Hepatocyte (in vitro differentiated cells): Measurements from ENCODE around the gene CD79A.

ENCODE experiments used
- EZH2 ChIP-seq: fragments of 200-600 bp; sonication (generic); IDR thresholded peaks from 2 replicates; pipeline ENCODE4 v1.6.1; 2016; ENCODE audit warnings: antibody characterized with exemption, mild to moderate bottlenecking, borderline replicate concordance
- EZH2phosphoT487 ChIP-seq: fragments of 200-600 bp; sonication (generic); IDR thresholded peaks from one replicate; pipeline ENCODE4 v1.6.1; 2018; ENCODE audit warnings: antibody characterized with exemption, mild to moderate bottlenecking, low read depth, moderate library complexity; ENCODE audit not compliant: unreplicated experiment, severe bottlenecking
- TF ChIP-seq, protein P1 (sequence below): fragments of 200-600 bp; sonication (generic); IDR thresholded peaks from 2 replicates; pipeline ENCODE4 v1.5.1; 2016; ENCODE audit warnings: antibody characterized with exemption, mild to moderate bottlenecking; ENCODE audit not compliant: poor library complexity

- TF ChIP-seq, protein P1, sequence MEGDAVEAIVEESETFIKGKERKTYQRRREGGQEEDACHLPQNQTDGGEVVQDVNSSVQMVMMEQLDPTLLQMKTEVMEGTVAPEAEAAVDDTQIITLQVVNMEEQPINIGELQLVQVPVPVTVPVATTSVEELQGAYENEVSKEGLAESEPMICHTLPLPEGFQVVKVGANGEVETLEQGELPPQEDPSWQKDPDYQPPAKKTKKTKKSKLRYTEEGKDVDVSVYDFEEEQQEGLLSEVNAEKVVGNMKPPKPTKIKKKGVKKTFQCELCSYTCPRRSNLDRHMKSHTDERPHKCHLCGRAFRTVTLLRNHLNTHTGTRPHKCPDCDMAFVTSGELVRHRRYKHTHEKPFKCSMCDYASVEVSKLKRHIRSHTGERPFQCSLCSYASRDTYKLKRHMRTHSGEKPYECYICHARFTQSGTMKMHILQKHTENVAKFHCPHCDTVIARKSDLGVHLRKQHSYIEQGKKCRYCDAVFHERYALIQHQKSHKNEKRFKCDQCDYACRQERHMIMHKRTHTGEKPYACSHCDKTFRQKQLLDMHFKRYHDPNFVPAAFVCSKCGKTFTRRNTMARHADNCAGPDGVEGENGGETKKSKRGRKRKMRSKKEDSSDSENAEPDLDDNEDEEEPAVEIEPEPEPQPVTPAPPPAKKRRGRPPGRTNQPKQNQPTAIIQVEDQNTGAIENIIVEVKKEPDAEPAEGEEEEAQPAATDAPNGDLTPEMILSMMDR: no peak
- no peak for TF ChIP-seq EZH2
- TF ChIP-seq EZH2phosphoT487: no peak
Measured at GRCh38 chr19:41903193-41903953, 26.3 kb downstream of the CD79A start.
